NCI-H2029 (cell line): ENCODE results near the gene ACSBG1.

Source experiments
- DNase-seq: peaks from one replicate; lab custom pipeline; 2025; lab: John Stamatoyannopoulos, UW

Gene ACSBG1

GRCh38 chr15:78203346-78204225 lies 30.8 kb downstream of the ACSBG1 start:
- no peak for DNase-seq

GRCh38 chr15:78201281-78202190 lies 32.8 kb downstream of the ACSBG1 start:
- no peak for DNase-seq

DNA sequence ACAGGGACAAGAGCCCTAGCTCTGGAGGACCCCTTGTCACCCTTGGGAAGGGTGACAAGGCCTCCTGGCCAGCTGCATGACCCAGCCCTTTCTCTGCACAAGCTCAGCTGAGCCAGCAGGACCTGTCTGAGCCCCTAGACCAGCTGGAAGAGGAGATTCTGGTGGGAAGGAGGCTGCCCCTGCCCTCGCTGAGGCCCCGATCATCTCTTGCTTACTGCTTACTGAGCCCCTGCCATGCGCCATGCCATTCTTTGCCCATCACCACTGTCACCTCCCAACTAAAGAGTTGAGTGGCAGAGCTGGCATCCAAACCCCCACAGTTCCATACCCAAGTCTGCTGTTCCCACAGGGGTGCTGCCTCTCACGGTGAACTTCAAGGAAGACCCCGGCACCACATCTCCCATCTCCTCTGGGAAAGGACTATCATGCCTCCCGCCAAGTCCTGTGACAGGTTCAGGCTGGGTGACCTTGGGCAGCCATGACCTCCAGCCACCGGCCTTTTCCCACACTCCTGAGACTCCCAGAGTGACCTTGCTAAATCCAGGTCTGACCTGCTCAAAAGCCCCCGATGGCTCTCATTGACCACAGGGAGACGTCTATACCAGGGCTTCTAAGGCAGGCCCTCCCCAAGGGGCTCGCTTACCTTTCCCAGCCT lies 34.0 kb downstream of the ACSBG1 start:
- no peak for DNase-seq

GRCh38 chr15:78197632-78198031 lies 36.7 kb downstream of the ACSBG1 start:
- DNase-seq, result no peak

- DNase-seq, result no peak
These were observed 38.6 kb downstream of the ACSBG1 start for GRCh38 chr15:78195735-78196201.

DNA sequence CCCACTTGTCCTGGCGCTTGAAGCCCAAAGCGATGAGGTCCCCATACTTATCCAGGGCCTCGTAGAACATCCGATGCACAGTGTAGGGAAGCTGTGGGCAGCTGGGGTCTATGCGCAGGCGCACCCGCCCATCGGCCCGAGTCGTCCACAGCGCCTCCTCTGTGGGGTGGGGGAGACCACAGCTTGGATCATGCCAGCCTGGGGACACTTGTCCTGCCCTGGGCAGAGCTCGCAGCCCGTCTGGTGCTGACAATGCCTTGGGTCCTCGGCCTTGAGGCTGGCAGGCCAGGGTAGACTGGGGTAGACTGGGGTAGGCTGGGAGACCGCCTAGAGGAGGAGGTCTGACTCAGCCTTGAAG lies 39.8 kb downstream of the ACSBG1 start:
- DNase-seq, result no peak

GRCh38 chr15:78193731-78194567 lies 40.4 kb downstream of the ACSBG1 start:
- no peak for DNase-seq

- no peak for DNase-seq
These were observed 41.4 kb downstream of the ACSBG1 start for GRCh38 chr15:78192826-78193594.

DNA sequence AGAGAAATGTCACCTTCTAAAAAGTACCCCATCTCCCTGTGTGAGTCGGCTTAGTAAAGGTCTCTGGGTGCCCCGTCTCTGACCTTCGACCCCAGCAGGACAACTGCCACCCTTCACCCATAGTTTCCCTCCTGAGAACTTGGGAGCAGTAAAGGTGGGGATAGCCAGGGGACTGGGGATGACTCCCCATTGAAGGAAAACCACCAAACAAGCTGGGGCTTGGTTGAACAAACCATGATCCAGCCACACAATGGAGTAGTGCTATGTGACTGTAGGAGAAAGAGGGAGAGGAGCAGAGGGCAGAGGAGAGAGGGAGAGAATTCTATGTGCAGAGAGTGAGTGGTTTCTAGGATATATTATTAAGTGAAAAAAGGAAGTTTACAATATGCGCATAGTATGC lies 51.5 kb downstream of the ACSBG1 start:
- DNase-seq, result no peak

DNA sequence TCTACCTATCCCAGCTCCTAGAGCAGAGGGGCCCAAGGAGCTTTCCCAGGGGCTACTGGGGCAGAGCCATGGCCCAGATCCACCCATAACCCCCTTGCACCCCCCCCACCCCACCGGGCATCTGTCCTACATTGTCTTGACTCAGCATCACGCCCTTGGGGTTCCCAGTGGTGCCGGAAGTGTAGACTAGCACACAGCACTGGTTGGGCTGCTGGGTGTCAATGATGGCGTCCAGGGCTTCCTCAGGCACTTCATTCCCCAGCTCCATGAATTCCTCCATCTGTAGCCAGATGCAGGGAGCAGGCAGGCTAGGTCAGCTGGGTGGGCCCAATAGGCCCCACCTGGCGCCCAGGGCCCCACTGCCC lies 52.0 kb downstream of the ACSBG1 start:
- DNase-seq, result no peak

DNA sequence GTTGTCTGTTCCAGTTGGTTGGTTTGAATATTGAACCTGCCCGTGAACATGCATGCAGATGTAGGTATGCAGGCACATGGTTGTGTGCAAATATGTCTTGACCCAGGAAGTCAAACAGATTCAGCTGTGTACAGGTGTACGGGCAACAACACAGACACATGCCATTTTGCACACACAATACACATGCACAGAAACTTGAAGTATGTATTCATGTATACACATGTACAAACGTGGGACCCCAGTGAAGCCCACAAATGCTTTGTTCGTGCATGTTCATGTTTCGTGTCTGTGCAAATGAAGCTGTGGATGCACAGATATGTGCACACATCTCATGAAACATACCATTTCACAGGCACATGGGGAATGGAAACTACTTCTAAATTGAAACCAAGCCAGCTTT lies 54.5 kb downstream of the ACSBG1 start:
- no peak for DNase-seq

DNA sequence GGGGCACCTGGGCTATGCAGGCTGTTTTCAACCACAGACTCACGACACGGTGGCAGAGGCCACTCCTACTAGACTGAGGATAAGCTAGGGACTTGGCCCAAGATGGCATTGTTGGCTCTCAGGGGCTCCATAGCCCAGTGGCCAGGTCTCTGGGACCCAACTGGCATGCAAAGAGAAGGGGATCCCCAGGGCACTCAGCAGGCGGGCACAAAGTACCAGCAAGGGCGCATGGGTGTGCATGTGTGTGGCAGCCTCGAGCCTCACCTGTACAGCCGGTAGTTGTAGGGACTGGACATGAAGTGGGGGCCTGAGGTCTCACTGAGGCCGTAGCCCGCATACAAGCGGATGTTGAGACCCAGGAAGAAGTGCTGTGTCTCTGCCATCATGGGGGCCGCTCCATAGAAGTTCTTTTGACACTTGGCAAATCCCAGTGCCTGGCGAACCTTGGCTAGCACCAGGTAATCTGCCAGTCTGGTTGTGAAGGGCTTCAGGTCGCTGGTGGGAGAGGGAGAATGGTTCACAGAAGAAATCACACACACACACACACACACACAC lies 55.0 kb downstream of the ACSBG1 start:
- no peak for DNase-seq

GRCh38 chr15:78178064-78178463 lies 56.3 kb downstream of the ACSBG1 start:
- DNase-seq, result no peak

GRCh38 chr15:78177447-78177873 lies 56.9 kb downstream of the ACSBG1 start:
- no peak for DNase-seq

- DNase-seq, result no peak
These were observed 59.0 kb downstream of the ACSBG1 start for GRCh38 chr15:78175330-78175729.

DNA sequence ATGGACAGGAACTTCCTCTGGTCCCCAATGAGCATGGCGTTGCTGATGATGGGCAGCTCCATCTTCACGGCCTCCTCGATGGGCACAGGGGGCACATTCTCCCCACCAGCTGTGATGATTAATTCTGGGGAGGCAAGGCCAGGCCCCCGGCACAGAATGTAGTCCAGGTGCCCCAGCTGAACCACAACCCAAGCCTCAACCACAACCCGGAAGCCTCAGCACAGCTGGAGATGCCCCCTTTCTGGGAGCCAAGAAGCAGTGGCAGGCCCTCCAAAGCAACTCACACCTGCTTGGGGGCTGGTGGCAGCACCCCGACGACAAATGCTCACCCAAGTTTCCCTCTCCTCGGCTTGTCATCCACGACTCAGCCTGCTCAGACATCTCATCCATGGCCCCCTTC lies 60.0 kb downstream of the ACSBG1 start:
- DNase-seq, result no peak

GRCh38 chr15:78171864-78172472 lies 62.4 kb downstream of the ACSBG1 start:
- DNase-seq, result no peak

- no peak for DNase-seq
These were observed 63.3 kb downstream of the ACSBG1 start for GRCh38 chr15:78170848-78171773.

GRCh38 chr15:78168608-78169007 lies 65.8 kb downstream of the ACSBG1 start:
- no peak for DNase-seq
